Esophagus muscularis mucosa (tissue), 4 donors: ENCODE measurements around the gene WNT6.

Experiments used
- EP300 ChIP-seq: sonication (generic); formaldehyde crosslinking; IDR thresholded peaks from one replicate; pipeline ENCODE4 v1.6.1; 2017; ENCODE audit warnings: antibody characterized with exemption
- POLR2AphosphoS5 ChIP-seq, 2 donors: sonication (generic); formaldehyde crosslinking; IDR thresholded peaks; one replicate each; pipeline ENCODE4 v1.6.1; 2017; ENCODE audit warnings: antibody characterized with exemption in 2 of 2
- TF ChIP-seq, protein P1 (sequence below), 3 experiments: fragments of 200-600 bp in 2 of 3; fragments of 450-650 bp in 1 of 3; sonication (generic) in 2 of 3; IDR thresholded peaks; one replicate each; pipeline ENCODE4 v1.5.1; 2017 to 2019; ENCODE audit warnings: antibody characterized with exemption in 3 of 3, mild to moderate bottlenecking in 2 of 3, moderate library complexity in 1 of 3

- TF ChIP-seq, protein P1, sequence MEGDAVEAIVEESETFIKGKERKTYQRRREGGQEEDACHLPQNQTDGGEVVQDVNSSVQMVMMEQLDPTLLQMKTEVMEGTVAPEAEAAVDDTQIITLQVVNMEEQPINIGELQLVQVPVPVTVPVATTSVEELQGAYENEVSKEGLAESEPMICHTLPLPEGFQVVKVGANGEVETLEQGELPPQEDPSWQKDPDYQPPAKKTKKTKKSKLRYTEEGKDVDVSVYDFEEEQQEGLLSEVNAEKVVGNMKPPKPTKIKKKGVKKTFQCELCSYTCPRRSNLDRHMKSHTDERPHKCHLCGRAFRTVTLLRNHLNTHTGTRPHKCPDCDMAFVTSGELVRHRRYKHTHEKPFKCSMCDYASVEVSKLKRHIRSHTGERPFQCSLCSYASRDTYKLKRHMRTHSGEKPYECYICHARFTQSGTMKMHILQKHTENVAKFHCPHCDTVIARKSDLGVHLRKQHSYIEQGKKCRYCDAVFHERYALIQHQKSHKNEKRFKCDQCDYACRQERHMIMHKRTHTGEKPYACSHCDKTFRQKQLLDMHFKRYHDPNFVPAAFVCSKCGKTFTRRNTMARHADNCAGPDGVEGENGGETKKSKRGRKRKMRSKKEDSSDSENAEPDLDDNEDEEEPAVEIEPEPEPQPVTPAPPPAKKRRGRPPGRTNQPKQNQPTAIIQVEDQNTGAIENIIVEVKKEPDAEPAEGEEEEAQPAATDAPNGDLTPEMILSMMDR (IDR thresholded peaks at IDR 0.05), result no peak
- no peak for TF ChIP-seq POLR2AphosphoS5 (IDR thresholded peaks at IDR 0.05)
- TF ChIP-seq EP300, result no peak
These were observed 47.3 kb upstream of the WNT6 start for GRCh38 chr2:218812096-218812815.
